CD4-positive, alpha-beta T cell treated with Interleukin-10 for 1 hour (primary cell): ENCODE results near the gene SLC41A3.
"Not testable (repeated sequence)": the region's sequence is repeated elsewhere in the genome, so short reads cannot be mapped to it uniquely, and the experiment has no call there.

Experiments
- DNase-seq: peaks from one replicate; pipeline ENCODE4 v3.0.0-alpha.2; 2020

The SLC41A3 gene

GRCh38 chr3:126051234-126051633 lies 32.7 kb downstream of the SLC41A3 start:
- DNase-seq: no peak

GRCh38 chr3:126050626-126051025 lies 33.3 kb downstream of the SLC41A3 start:
- DNase-seq: no peak

- DNase-seq: no peak
These were observed 33.9 kb downstream of the SLC41A3 start for GRCh38 chr3:126050050-126050392.

GRCh38 chr3:126049289-126050049 lies 34.5 kb downstream of the SLC41A3 start:
- DNase-seq: no peak

GRCh38 chr3:126040386-126040785 lies 43.5 kb downstream of the SLC41A3 start:
- DNase-seq: no peak

GRCh38 chr3:126039870-126040269 lies 44.1 kb downstream of the SLC41A3 start:
- no peak for DNase-seq

GRCh38 chr3:126038791-126039190 lies 45.1 kb downstream of the SLC41A3 start:
- not testable (repeated sequence) for DNase-seq

- DNase-seq: no peak
These were observed 47.8 kb downstream of the SLC41A3 start for GRCh38 chr3:126036056-126036549.

- no peak for DNase-seq
These were observed 48.4 kb downstream of the SLC41A3 start for GRCh38 chr3:126035362-126036050.

- no peak for DNase-seq
These were observed 49.2 kb downstream of the SLC41A3 start for GRCh38 chr3:126034481-126035361.

GRCh38 chr3:126033765-126034164 lies 50.2 kb downstream of the SLC41A3 start:
- DNase-seq: no peak

- DNase-seq: no peak
These were observed 50.7 kb downstream of the SLC41A3 start for GRCh38 chr3:126033051-126033745.

GRCh38 chr3:126031981-126032471 lies 51.9 kb downstream of the SLC41A3 start:
- no peak for DNase-seq

GRCh38 chr3:126030455-126030854 lies 53.5 kb downstream of the SLC41A3 start:
- DNase-seq: no peak

- no peak for DNase-seq
These were observed 54.7 kb downstream of the SLC41A3 start for GRCh38 chr3:126029241-126029640.

- no peak for DNase-seq
These were observed 55.8 kb downstream of the SLC41A3 start for GRCh38 chr3:126028096-126028495.

GRCh38 chr3:126026761-126027160 lies 57.2 kb downstream of the SLC41A3 start:
- no peak for DNase-seq

- DNase-seq: peak; percentile 2
These were observed 57.6 kb downstream of the SLC41A3 start for GRCh38 chr3:126026277-126026751.

GRCh38 chr3:126025862-126026261 lies 58.1 kb downstream of the SLC41A3 start:
- DNase-seq: no peak

- DNase-seq: no peak
These were observed 58.7 kb downstream of the SLC41A3 start for GRCh38 chr3:126025116-126025729.

- DNase-seq: no peak
These were observed 59.7 kb downstream of the SLC41A3 start for GRCh38 chr3:126024049-126024854.
